WTC11 (cell line): Measurements from ENCODE around the gene PYY. TPM values are rescaled to one million over a fixed set of nuclear protein-coding genes. Genes with fewer than 3 reads are reported as not detected.

Experiments
- ATAC-seq: fragments of 200-7000 bp; cut with Tn5 transposase; 2 replicates; pipeline ENCODE4 v1.10.0; 2021; ENCODE audit warnings: mild to moderate bottlenecking, moderate library complexity
- CTCF ChIA-PET: fragments of 300-600 bp; sonication (Branson Sonifier 250); formaldehyde crosslinking; loops from one replicate; lab custom pipeline; 2021; ENCODE audit warnings: antibody characterized with exemption; lab: Charles Lee
- POLR2A ChIA-PET: fragments of 350-600 bp; sonication (Branson Sonifier 250); formaldehyde crosslinking; loops from one replicate; lab custom pipeline; 2021; ENCODE audit warnings: antibody characterized with exemption; lab: Charles Lee
- DNase-seq: peaks from one replicate; pipeline ENCODE4 v3.0.0; 2021; ENCODE audit warnings: low spot score
- H3K27ac Mint-ChIP-seq: 2 replicates; pipeline ENCODE4 v1.8.0; 2021; ENCODE audit warnings: mixed read lengths
- H3K27me3 Mint-ChIP-seq: 2 replicates; pipeline ENCODE4 v1.8.0; 2021; ENCODE audit warnings: low read depth, mild to moderate bottlenecking, moderate library complexity, mixed read lengths
- H3K36me3 Mint-ChIP-seq: 2 replicates; pipeline ENCODE4 v1.8.0; 2021; ENCODE audit warnings: mixed read lengths
- H3K4me1 Mint-ChIP-seq: 2 replicates; pipeline ENCODE4 v1.8.0; 2022; ENCODE audit warnings: mixed read lengths
- H3K4me3 Mint-ChIP-seq: 2 replicates; pipeline ENCODE4 v1.8.0; 2021; ENCODE audit warnings: mild to moderate bottlenecking, moderate library complexity, mixed read lengths
- H3K9me3 Mint-ChIP-seq: 2 replicates; pipeline ENCODE4 v1.8.0; 2021; ENCODE audit warnings: mixed read lengths
- ATF1 ChIP-seq: sonication (generic); formaldehyde crosslinking; IDR thresholded peaks from 2 replicates; pipeline ENCODE4 v1.8.1; 2023; ENCODE audit warnings: mild to moderate bottlenecking, moderate library complexity, missing genetic modification reagents
- ESRRA ChIP-seq: sonication (generic); formaldehyde crosslinking; IDR thresholded peaks from 2 replicates; pipeline ENCODE4 v1.8.1; 2022; ENCODE audit warnings: mild to moderate bottlenecking, missing genetic modification reagents, borderline replicate concordance
- FOXP1 ChIP-seq: sonication (generic); formaldehyde crosslinking; IDR thresholded peaks from 2 replicates; pipeline ENCODE4 v1.8.0; 2022; ENCODE audit warnings: missing genetic modification reagents, mild to moderate bottlenecking, moderate library complexity, borderline replicate concordance
- GABPB1 ChIP-seq: sonication (generic); formaldehyde crosslinking; IDR thresholded peaks from 2 replicates; pipeline ENCODE4 v1.8.1; 2023; ENCODE audit warnings: mild to moderate bottlenecking, missing genetic modification reagents
- MXD4 ChIP-seq: fragments of 250-450 bp; sonication (Bioruptor Pico); IDR thresholded peaks from 2 replicates; pipeline ENCODE4 v1.8.0; 2021; ENCODE audit warnings: mild to moderate bottlenecking, moderate library complexity, borderline replicate concordance
- MYBL2 ChIP-seq: sonication (generic); formaldehyde crosslinking; IDR thresholded peaks from 2 replicates; pipeline ENCODE4 v1.8.1; 2023; ENCODE audit warnings: mild to moderate bottlenecking, moderate library complexity, missing genetic modification reagents
- OVOL2 ChIP-seq: fragments of 250-450 bp; sonication (Bioruptor Pico); IDR thresholded peaks from 2 replicates; pipeline ENCODE4 v1.9.0; 2021; ENCODE audit warnings: mild to moderate bottlenecking, borderline replicate concordance
- RELA ChIP-seq: sonication (generic); formaldehyde crosslinking; IDR thresholded peaks from 2 replicates; pipeline ENCODE4 v1.8.1; 2022; ENCODE audit warnings: missing genetic modification reagents, mild to moderate bottlenecking, borderline replicate concordance
- RORB ChIP-seq: fragments of 250-450 bp; sonication (Bioruptor Pico); IDR thresholded peaks from 2 replicates; pipeline ENCODE4 v1.9.0; 2021; ENCODE audit warnings: mild to moderate bottlenecking
- SOX15 ChIP-seq: fragments of 250-450 bp; sonication (Bioruptor Pico); IDR thresholded peaks from 2 replicates; pipeline ENCODE4 v1.9.0; 2021; ENCODE audit warnings: mild to moderate bottlenecking
- TEAD1 ChIP-seq: sonication (generic); formaldehyde crosslinking; IDR thresholded peaks from 2 replicates; pipeline ENCODE4 v1.8.0; 2022; ENCODE audit warnings: mild to moderate bottlenecking, missing genetic modification reagents
- ZBTB21 ChIP-seq: sonication (generic); formaldehyde crosslinking; IDR thresholded peaks from 2 replicates; pipeline ENCODE4 v1.8.1; 2023; ENCODE audit warnings: mild to moderate bottlenecking, missing genetic modification reagents, borderline replicate concordance
- ZNF232 ChIP-seq: sonication (generic); formaldehyde crosslinking; IDR thresholded peaks from 2 replicates; pipeline ENCODE4 v1.8.0; 2022; ENCODE audit warnings: mild to moderate bottlenecking, missing genetic modification reagents
- ZNF317 ChIP-seq: sonication (generic); formaldehyde crosslinking; IDR thresholded peaks from 2 replicates; pipeline ENCODE4 v1.8.1; 2023; ENCODE audit warnings: low read depth, mild to moderate bottlenecking, moderate library complexity, missing genetic modification reagents, borderline replicate concordance
- ZNF396 ChIP-seq: fragments of 250-450 bp; sonication (Bioruptor Pico); IDR thresholded peaks from 2 replicates; pipeline ENCODE4 v1.8.0; 2021; ENCODE audit warnings: mild to moderate bottlenecking, moderate library complexity, borderline replicate concordance
- total RNA-seq: library from RNA; stranded (reverse); gene quantifications from 3 replicates; pipeline ENCODE4 v1.2.3, GENCODE V29; 2021
- TF ChIP-seq, protein P1 (sequence below): fragments of 250-450 bp; sonication (Bioruptor Pico); IDR thresholded peaks from 2 replicates; pipeline ENCODE4 v1.9.0; 2021; ENCODE audit warnings: mild to moderate bottlenecking, borderline replicate concordance
- TF ChIP-seq, protein P2 (sequence below): fragments of 250-450 bp; sonication (Bioruptor Pico); IDR thresholded peaks from 2 replicates; pipeline ENCODE4 v1.9.0; 2021; ENCODE audit warnings: moderate library complexity, mild to moderate bottlenecking, inconsistent platforms, borderline replicate concordance
- TF ChIP-seq, protein P3 (sequence below): sonication (generic); formaldehyde crosslinking; IDR thresholded peaks from 2 replicates; pipeline ENCODE4 v1.8.0; 2022; ENCODE audit warnings: mild to moderate bottlenecking, missing genetic modification reagents
- TF ChIP-seq, protein P4 (sequence below): sonication (generic); formaldehyde crosslinking; IDR thresholded peaks from 2 replicates; pipeline ENCODE4 v1.8.1; 2022; ENCODE audit warnings: low read depth, mild to moderate bottlenecking, moderate library complexity, missing genetic modification reagents, borderline replicate concordance
- TF ChIP-seq, protein P5 (sequence below): sonication (generic); formaldehyde crosslinking; IDR thresholded peaks from 2 replicates; pipeline ENCODE4 v1.8.0; 2022; ENCODE audit warnings: mild to moderate bottlenecking, missing genetic modification reagents
- TF ChIP-seq, protein P6 (sequence below): sonication (generic); formaldehyde crosslinking; IDR thresholded peaks from 2 replicates; pipeline ENCODE4 v1.8.0; 2022; ENCODE audit warnings: missing genetic modification reagents
- TF ChIP-seq, protein P7 (sequence below): sonication (generic); formaldehyde crosslinking; IDR thresholded peaks from 2 replicates; pipeline ENCODE4 v1.8.0; 2023; ENCODE audit warnings: mild to moderate bottlenecking, missing genetic modification reagents

The PYY gene
- total RNA-seq, 1 experiment from 2014 or later, result 0.72 TPM

DNA sequence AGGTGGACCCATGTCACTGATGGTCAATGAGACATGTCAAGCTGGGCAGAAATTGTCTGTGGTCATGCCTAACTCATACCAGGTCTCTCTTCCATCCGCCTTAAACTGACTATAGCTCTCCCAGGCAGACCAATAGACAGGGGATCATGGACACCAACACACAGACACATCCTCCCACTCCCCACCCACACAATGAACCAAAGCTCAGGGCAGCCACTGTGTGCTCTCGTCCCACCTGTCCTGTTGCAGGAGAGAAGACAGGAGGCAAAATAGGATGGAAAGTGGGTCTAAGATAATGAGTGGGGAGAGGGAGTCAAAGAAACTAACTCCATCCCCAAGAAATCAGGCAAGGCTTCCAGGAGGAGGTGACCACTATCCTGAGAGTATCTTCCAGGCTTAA lies 3.2 kb downstream of the PYY start:
- no peak for DNase-seq
- CTCF ChIA-PET, result interaction anchor here (0.7 to 1.7 kb wide), 7 partner anchors 10 to 167 kb away, joined by 3 to 4 read pairs (median 4); partner anchors contain the start of gene MPP2
- no peak overlapping the region for H3K4me3 Mint-ChIP-seq
- no peaks in the 10 kb centered on the region for H3K9me3 Mint-ChIP-seq
- H3K4me1 Mint-ChIP-seq, result peaks cover 20% of the 10 kb centered on the region
- no peaks in the 10 kb centered on the region for H3K36me3 Mint-ChIP-seq
- H3K27me3 Mint-ChIP-seq, result peaks cover 51% of the 10 kb centered on the region
- TF ChIP-seq, protein P1, sequence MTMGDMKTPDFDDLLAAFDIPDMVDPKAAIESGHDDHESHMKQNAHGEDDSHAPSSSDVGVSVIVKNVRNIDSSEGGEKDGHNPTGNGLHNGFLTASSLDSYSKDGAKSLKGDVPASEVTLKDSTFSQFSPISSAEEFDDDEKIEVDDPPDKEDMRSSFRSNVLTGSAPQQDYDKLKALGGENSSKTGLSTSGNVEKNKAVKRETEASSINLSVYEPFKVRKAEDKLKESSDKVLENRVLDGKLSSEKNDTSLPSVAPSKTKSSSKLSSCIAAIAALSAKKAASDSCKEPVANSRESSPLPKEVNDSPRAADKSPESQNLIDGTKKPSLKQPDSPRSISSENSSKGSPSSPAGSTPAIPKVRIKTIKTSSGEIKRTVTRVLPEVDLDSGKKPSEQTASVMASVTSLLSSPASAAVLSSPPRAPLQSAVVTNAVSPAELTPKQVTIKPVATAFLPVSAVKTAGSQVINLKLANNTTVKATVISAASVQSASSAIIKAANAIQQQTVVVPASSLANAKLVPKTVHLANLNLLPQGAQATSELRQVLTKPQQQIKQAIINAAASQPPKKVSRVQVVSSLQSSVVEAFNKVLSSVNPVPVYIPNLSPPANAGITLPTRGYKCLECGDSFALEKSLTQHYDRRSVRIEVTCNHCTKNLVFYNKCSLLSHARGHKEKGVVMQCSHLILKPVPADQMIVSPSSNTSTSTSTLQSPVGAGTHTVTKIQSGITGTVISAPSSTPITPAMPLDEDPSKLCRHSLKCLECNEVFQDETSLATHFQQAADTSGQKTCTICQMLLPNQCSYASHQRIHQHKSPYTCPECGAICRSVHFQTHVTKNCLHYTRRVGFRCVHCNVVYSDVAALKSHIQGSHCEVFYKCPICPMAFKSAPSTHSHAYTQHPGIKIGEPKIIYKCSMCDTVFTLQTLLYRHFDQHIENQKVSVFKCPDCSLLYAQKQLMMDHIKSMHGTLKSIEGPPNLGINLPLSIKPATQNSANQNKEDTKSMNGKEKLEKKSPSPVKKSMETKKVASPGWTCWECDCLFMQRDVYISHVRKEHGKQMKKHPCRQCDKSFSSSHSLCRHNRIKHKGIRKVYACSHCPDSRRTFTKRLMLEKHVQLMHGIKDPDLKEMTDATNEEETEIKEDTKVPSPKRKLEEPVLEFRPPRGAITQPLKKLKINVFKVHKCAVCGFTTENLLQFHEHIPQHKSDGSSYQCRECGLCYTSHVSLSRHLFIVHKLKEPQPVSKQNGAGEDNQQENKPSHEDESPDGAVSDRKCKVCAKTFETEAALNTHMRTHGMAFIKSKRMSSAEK (CRISPR knock-in tag), result no peak
- TF ChIP-seq, protein P2, sequence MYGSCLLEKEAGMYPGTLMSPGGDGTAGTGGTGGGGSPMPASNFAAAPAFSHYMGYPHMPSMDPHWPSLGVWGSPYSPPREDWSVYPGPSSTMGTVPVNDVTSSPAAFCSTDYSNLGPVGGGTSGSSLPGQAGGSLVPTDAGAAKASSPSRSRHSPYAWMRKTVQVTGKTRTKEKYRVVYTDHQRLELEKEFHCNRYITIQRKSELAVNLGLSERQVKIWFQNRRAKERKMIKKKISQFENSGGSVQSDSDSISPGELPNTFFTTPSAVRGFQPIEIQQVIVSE, result no peak
- TF ChIP-seq, protein P3, sequence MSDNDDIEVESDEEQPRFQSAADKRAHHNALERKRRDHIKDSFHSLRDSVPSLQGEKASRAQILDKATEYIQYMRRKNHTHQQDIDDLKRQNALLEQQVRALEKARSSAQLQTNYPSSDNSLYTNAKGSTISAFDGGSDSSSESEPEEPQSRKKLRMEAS (CRISPR knock-in tag), result no peak
- TF ChIP-seq ZNF232 (no peak), FOXP1 (CRISPR knock-in tag) (no peak), TEAD1 (CRISPR knock-in tag) (no peak), SOX15 (CRISPR knock-in tag) (no peak), RELA (no peak), ATF1 (no peak), ZBTB21 (CRISPR knock-in tag) (no peak), RORB (no peak), MYBL2 (no peak), ZNF317 (no peak), MXD4 (CRISPR knock-in tag) (no peak), OVOL2 (CRISPR knock-in tag) (no peak)
- TF ChIP-seq, protein P4, sequence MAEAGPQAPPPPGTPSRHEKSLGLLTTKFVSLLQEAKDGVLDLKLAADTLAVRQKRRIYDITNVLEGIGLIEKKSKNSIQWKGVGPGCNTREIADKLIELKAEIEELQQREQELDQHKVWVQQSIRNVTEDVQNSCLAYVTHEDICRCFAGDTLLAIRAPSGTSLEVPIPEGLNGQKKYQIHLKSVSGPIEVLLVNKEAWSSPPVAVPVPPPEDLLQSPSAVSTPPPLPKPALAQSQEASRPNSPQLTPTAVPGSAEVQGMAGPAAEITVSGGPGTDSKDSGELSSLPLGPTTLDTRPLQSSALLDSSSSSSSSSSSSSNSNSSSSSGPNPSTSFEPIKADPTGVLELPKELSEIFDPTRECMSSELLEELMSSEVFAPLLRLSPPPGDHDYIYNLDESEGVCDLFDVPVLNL (CRISPR knock-in tag), result no peak
- no peak overlapping the region for H3K27ac Mint-ChIP-seq
- ATAC-seq, result no peak
- POLR2A ChIA-PET, result interaction anchor here (0.9 kb wide), 1 partner anchor 61 kb away, joined by 3 read pairs; no protein-coding TSS in a partner anchor

DNA sequence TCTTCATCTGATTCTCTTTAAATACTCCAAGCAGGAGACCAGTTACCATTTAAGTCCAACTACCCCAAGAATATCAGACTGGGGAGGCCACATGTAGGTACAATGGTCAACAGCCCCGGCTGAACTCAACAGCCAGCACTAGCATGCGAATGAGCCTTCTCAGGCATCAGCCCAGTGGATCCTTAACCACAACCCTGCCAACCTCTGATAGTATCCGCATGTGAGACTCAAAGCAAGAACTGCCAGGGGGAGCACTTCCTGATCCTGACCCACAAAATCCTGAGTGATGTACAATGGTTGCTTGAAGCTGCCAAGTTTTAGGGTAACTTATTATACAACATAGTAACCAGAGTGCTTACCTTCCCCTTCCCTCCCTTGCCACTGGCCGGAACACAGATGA lies 4.0 kb downstream of the PYY start:
- Mint-ChIP-seq H3K4me3 (no peak overlapping the region), H3K27me3 (peaks cover 46% of the 10 kb centered on the region), H3K36me3 (no peaks in the 10 kb centered on the region), H3K27ac (no peak overlapping the region), H3K9me3 (no peaks in the 10 kb centered on the region), H3K4me1 (peaks cover 20% of the 10 kb centered on the region)
- POLR2A ChIA-PET, result interaction anchor here (0.9 kb wide), 1 partner anchor 62 kb away, joined by 3 read pairs; no protein-coding TSS in a partner anchor
- DNase-seq, result no peak
- CTCF ChIA-PET, result interaction anchor here (0.7 to 1.6 kb wide), 5 partner anchors 9 to 168 kb away, joined by 3 to 4 read pairs (median 3); no protein-coding TSS in a partner anchor
- ATAC-seq, result no peak
- TF ChIP-seq, protein P5, sequence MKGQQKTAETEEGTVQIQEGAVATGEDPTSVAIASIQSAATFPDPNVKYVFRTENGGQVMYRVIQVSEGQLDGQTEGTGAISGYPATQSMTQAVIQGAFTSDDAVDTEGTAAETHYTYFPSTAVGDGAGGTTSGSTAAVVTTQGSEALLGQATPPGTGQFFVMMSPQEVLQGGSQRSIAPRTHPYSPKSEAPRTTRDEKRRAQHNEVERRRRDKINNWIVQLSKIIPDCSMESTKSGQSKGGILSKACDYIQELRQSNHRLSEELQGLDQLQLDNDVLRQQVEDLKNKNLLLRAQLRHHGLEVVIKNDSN (CRISPR knock-in tag), result no peak
- TF ChIP-seq GABPB1 (no peak), ZNF396 (CRISPR knock-in tag) (no peak), ESRRA (CRISPR knock-in tag) (no peak)
- TF ChIP-seq, protein P6, sequence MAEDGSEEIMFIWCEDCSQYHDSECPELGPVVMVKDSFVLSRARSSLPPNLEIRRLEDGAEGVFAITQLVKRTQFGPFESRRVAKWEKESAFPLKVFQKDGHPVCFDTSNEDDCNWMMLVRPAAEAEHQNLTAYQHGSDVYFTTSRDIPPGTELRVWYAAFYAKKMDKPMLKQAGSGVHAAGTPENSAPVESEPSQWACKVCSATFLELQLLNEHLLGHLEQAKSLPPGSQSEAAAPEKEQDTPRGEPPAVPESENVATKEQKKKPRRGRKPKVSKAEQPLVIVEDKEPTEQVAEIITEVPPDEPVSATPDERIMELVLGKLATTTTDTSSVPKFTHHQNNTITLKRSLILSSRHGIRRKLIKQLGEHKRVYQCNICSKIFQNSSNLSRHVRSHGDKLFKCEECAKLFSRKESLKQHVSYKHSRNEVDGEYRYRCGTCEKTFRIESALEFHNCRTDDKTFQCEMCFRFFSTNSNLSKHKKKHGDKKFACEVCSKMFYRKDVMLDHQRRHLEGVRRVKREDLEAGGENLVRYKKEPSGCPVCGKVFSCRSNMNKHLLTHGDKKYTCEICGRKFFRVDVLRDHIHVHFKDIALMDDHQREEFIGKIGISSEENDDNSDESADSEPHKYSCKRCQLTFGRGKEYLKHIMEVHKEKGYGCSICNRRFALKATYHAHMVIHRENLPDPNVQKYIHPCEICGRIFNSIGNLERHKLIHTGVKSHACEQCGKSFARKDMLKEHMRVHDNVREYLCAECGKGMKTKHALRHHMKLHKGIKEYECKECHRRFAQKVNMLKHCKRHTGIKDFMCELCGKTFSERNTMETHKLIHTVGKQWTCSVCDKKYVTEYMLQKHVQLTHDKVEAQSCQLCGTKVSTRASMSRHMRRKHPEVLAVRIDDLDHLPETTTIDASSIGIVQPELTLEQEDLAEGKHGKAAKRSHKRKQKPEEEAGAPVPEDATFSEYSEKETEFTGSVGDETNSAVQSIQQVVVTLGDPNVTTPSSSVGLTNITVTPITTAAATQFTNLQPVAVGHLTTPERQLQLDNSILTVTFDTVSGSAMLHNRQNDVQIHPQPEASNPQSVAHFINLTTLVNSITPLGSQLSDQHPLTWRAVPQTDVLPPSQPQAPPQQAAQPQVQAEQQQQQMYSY (CRISPR knock-in tag), result no peak
- TF ChIP-seq, protein P7, sequence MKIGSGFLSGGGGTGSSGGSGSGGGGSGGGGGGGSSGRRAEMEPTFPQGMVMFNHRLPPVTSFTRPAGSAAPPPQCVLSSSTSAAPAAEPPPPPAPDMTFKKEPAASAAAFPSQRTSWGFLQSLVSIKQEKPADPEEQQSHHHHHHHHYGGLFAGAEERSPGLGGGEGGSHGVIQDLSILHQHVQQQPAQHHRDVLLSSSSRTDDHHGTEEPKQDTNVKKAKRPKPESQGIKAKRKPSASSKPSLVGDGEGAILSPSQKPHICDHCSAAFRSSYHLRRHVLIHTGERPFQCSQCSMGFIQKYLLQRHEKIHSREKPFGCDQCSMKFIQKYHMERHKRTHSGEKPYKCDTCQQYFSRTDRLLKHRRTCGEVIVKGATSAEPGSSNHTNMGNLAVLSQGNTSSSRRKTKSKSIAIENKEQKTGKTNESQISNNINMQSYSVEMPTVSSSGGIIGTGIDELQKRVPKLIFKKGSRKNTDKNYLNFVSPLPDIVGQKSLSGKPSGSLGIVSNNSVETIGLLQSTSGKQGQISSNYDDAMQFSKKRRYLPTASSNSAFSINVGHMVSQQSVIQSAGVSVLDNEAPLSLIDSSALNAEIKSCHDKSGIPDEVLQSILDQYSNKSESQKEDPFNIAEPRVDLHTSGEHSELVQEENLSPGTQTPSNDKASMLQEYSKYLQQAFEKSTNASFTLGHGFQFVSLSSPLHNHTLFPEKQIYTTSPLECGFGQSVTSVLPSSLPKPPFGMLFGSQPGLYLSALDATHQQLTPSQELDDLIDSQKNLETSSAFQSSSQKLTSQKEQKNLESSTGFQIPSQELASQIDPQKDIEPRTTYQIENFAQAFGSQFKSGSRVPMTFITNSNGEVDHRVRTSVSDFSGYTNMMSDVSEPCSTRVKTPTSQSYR (CRISPR knock-in tag), result no peak
- TF ChIP-seq, protein P3 (CRISPR knock-in tag), result no peak
